GM12878 (cell line): ENCODE measurements around the gene TNFAIP8L2. TPM values are rescaled to one million over a fixed set of nuclear protein-coding genes. Genes with fewer than 3 reads are reported as not detected.

Experiments
- ATF7 ChIP-seq: fragments of 450-650 bp; IDR thresholded peaks from 2 replicates; pipeline ENCODE4 v1.6.1; 2016; ENCODE audit warnings: low read depth, mild to moderate bottlenecking
- CBFB ChIP-seq: IDR thresholded peaks from 2 replicates; pipeline ENCODE4 v1.6.1; 2016; ENCODE audit warnings: antibody characterized with exemption, low read depth
- DPF2 ChIP-seq: fragments of 450-650 bp; IDR thresholded peaks from 2 replicates; pipeline ENCODE4 v1.6.1; 2017; ENCODE audit warnings: mild to moderate bottlenecking
- EED ChIP-seq: sonication (generic); IDR thresholded peaks from 2 replicates; pipeline ENCODE4 v1.6.1; 2016; ENCODE audit warnings: antibody characterized with exemption, low read depth
- HCFC1 ChIP-seq: fragments of 150-350 bp; IDR thresholded peaks from 2 replicates; pipeline ENCODE4 v1.6.1; 2014; ENCODE audit warnings: low read length
- NBN ChIP-seq: fragments of 450-650 bp; IDR thresholded peaks from 2 replicates; pipeline ENCODE4 v1.6.1; 2016
- NRF1 ChIP-seq: conservative IDR thresholded peaks from 2 replicates; pipeline ENCODE4 v1.6.1; 2011; ENCODE audit warnings: mild to moderate bottlenecking, low read depth, low read length, improper control_type of control experiment
- POLR2AphosphoS2 ChIP-seq: IDR thresholded peaks from 2 replicates; pipeline ENCODE4 v1.6.1; 2011; ENCODE audit warnings: low read depth, mild to moderate bottlenecking, low read length, improper control_type of control experiment, moderate library complexity
- RELA ChIP-seq: fragments of 450-650 bp; IDR thresholded peaks from 2 replicates; pipeline ENCODE4 v1.8.0; 2014; ENCODE audit warnings: borderline replicate concordance; ENCODE audit not compliant: partially characterized antibody
- RFX5 ChIP-seq: IDR thresholded peaks from 2 replicates; pipeline ENCODE4 v1.6.1; 2011; ENCODE audit warnings: low read depth, low read length, improper control_type of control experiment
- RUNX3 ChIP-seq: IDR thresholded peaks from 2 replicates; pipeline ENCODE4 v1.6.1; 2012; ENCODE audit warnings: low read length, inconsistent platforms
- SIN3A ChIP-seq: IDR thresholded peaks from 2 replicates; pipeline ENCODE4 v1.6.1; 2012; ENCODE audit warnings: low read depth, low read length, improper control_type of control experiment
- SMARCA5 ChIP-seq: fragments of 450-650 bp; IDR thresholded peaks from 2 replicates; pipeline ENCODE4 v1.6.1; 2017; ENCODE audit warnings: mild to moderate bottlenecking
- USF2 ChIP-seq: IDR thresholded peaks from 2 replicates; pipeline ENCODE4 v1.6.1; 2011; ENCODE audit warnings: low read depth, low read length, improper control_type of control experiment, borderline replicate concordance
- ZBTB40 ChIP-seq: fragments of 450-650 bp; IDR thresholded peaks from 2 replicates; pipeline ENCODE4 v1.6.1; 2016; ENCODE audit warnings: mild to moderate bottlenecking, moderate library complexity, borderline replicate concordance
- ZNF217 ChIP-seq: fragments of 450-650 bp; IDR thresholded peaks from 2 replicates; pipeline ENCODE4 v1.6.1; 2017; ENCODE audit warnings: antibody characterized with exemption, mild to moderate bottlenecking
- ZNF687 ChIP-seq: fragments of 450-650 bp; IDR thresholded peaks from 2 replicates; pipeline ENCODE4 v1.6.1; 2017; ENCODE audit warnings: mild to moderate bottlenecking, moderate library complexity
- polyA plus RNA-seq, 11 experiments: library from polyadenylated mRNA; depleted of rRNA in 4 of 11; unstranded in 6 of 11; stranded (reverse) in 5 of 11; fragments of >200 nt; fragmentation: Nextera tagmentation in 4 of 11; fragmentation: Illumina TruSeq in 1 of 11; extraction: Ambion mirVana in 4 of 11; extraction: Trizol in 1 of 11; gene quantifications; 1 replicate in 1 of 11; 2 replicates in 10 of 11; pipeline versions ENCODE4 v1.2.1 to v1.2.3, GENCODE V29; 2011 to 2016; ENCODE audit warnings: inconsistent platforms in 2 of 11, missing spikeins in 2 of 11, low read depth in 1 of 11
- total RNA-seq, 4 experiments: library from RNA; depleted of rRNA in 3 of 4; stranded (reverse); fragments of >200 nt in 3 of 4; fragmentation: Illumina TruSeq in 1 of 4; extraction: Trizol in 1 of 4; gene quantifications; 2 replicates each; pipeline versions ENCODE4 v1.2.1 to v1.2.3, GENCODE V29; 2013 to 2021
- TF ChIP-seq, protein P1 (sequence below): fragments of 450-650 bp; formaldehyde crosslinking; IDR thresholded peaks from 2 replicates; pipeline ENCODE4 v1.5.0; 2022; ENCODE audit warnings: mild to moderate bottlenecking, missing genetic modification characterization

The TNFAIP8L2 gene
- total and polyA plus RNA-seq, 10 of the 15 experiments (the other 5 are each of a cell fraction or from before 2014, with no cell fraction given): 5.4 to 26.3 (median 14.2) TPM

GRCh38 chr1:151198254-151199127 is 42.0 kb downstream of the TNFAIP8L2 start, which contains the start of gene PIP5K1A (continued):
- TF ChIP-seq, protein P1, sequence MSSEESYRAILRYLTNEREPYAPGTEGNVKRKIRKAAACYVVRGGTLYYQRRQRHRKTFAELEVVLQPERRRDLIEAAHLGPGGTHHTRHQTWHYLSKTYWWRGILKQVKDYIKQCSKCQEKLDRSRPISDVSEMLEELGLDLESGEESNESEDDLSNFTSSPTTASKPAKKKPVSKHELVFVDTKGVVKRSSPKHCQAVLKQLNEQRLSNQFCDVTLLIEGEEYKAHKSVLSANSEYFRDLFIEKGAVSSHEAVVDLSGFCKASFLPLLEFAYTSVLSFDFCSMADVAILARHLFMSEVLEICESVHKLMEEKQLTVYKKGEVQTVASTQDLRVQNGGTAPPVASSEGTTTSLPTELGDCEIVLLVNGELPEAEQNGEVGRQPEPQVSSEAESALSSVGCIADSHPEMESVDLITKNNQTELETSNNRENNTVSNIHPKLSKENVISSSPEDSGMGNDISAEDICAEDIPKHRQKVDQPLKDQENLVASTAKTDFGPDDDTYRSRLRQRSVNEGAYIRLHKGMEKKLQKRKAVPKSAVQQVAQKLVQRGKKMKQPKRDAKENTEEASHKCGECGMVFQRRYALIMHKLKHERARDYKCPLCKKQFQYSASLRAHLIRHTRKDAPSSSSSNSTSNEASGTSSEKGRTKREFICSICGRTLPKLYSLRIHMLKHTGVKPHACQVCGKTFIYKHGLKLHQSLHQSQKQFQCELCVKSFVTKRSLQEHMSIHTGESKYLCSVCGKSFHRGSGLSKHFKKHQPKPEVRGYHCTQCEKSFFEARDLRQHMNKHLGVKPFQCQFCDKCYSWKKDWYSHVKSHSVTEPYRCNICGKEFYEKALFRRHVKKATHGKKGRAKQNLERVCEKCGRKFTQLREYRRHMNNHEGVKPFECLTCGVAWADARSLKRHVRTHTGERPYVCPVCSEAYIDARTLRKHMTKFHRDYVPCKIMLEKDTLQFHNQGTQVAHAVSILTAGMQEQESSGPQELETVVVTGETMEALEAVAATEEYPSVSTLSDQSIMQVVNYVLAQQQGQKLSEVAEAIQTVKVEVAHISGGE: no peak
- TF ChIP-seq ZNF217 (no peak), USF2 (peak; percentile 97), HCFC1 (no peak), SIN3A (peak; percentile 80), EED (peak; percentile 50), ZBTB40 (no peak), RFX5 (peak; percentile 30; the same call in 1 of the 2 replicates), POLR2AphosphoS2 (peak; percentile 64; the same call in 1 of the 2 replicates), SMARCA5 (peak; percentile 45; the same call in 1 of the 2 replicates), NRF1 (peak; percentile 93), CBFB (peak; percentile 54; the same call in 1 of the 2 replicates), NBN (peak; percentile 61; the same call in 1 of the 2 replicates), ATF7 (0 out of 2 replicates have a peak, but pooled peaks have one; percentile 30), ZNF687 (peak; percentile 81), DPF2 (no peak), RUNX3 (peak; percentile 39; the same call in 1 of the 2 replicates), RELA (peak; percentile 88)
